ENCODE measurements around the gene PCDHB12.

Gene PCDHB12

GRCh38 chr5:141261238-141261546, 52.7 kb downstream of the PCDHB12 start:
- DNase-seq (ENCODE audit: low spot score) = no peak

Data from SK-N-DZ (cell line).